Measurements from ENCODE around the gene STAT5B.

DNA sequence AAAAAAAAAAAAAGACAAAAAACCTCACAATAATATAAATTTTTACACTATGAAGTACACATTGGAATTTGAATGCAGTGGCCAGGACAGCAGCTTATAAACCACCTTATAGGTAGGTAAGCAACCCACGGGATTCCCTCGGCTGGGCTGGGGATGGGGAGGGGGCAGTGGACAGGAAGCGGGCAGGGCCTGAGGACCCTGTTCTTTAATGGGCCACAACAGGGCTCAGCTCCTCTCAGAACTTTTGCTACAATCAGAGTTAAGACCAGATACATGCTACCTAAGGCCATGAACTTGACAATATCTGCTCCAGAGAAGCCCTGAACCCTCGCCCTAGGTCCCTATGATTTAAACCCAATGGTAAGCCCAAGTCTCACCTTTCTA lies 37.2 kb upstream of the STAT5B start:
- TF ChIP-seq POLR2AphosphoS5 (IDR thresholded peaks at IDR 0.05; ENCODE audit: low read depth, low read length) (no peak), TAF1 (IDR thresholded peaks at IDR 0.05; ENCODE audit: borderline replicate concordance, insufficient read depth, low read length) (no peak), FOXP2 (optimal IDR thresholded peaks at IDR 0.05; ENCODE audit: borderline replicate concordance, extremely low read depth, extremely low read length, insufficient read depth) (no peak), SIN3A (IDR thresholded peaks at IDR 0.05; ENCODE audit: borderline replicate concordance, insufficient read depth, low read length) (no peak)
- TF ChIP-seq, protein P1, sequence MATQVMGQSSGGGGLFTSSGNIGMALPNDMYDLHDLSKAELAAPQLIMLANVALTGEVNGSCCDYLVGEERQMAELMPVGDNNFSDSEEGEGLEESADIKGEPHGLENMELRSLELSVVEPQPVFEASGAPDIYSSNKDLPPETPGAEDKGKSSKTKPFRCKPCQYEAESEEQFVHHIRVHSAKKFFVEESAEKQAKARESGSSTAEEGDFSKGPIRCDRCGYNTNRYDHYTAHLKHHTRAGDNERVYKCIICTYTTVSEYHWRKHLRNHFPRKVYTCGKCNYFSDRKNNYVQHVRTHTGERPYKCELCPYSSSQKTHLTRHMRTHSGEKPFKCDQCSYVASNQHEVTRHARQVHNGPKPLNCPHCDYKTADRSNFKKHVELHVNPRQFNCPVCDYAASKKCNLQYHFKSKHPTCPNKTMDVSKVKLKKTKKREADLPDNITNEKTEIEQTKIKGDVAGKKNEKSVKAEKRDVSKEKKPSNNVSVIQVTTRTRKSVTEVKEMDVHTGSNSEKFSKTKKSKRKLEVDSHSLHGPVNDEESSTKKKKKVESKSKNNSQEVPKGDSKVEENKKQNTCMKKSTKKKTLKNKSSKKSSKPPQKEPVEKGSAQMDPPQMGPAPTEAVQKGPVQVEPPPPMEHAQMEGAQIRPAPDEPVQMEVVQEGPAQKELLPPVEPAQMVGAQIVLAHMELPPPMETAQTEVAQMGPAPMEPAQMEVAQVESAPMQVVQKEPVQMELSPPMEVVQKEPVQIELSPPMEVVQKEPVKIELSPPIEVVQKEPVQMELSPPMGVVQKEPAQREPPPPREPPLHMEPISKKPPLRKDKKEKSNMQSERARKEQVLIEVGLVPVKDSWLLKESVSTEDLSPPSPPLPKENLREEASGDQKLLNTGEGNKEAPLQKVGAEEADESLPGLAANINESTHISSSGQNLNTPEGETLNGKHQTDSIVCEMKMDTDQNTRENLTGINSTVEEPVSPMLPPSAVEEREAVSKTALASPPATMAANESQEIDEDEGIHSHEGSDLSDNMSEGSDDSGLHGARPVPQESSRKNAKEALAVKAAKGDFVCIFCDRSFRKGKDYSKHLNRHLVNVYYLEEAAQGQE (IDR thresholded peaks at IDR 0.05; ENCODE audit: insufficient read depth in 1 of 2, low read depth in 2 of 2, low read length in 2 of 2) = no peak
